ENCODE data around the gene DOCK9.

The DOCK9 gene

DNA sequence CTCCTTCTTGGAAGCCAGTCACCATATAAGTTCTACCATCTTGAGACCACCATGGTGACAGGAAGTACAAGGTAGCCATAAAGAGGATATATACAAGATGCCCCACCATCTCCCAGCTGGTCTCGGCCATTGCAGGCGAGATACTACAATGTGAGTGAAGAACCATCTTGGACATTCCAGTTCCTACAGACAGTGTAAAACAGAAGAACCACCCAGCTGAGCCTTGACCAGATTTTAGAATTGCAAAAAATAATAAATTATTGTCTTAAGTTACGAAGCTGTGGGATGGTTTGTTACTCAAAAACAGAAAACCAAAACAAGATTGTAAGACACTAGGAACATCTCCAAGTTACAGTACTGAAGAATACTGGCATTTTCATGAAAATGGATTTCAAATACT lies 43.6 kb downstream of the DOCK9 start:
- Histone ChIP-seq H3K79me1 (ENCODE audit: low read length) (peaks cover 8% of the 10 kb centered on the region), H3K4ac (ENCODE audit: low read depth, low read length) (peak overlapping the region; percentile 40), H2BK12ac (ENCODE audit: low read length) (no peak overlapping the region), H3K4me2 (ENCODE audit: low read length) (no peak overlapping the region), H3K27ac (ENCODE audit: low read depth, low read length) (no peak overlapping the region), H3K18ac (ENCODE audit: low read length) (no peak overlapping the region), H2AK5ac (ENCODE audit: low read length) (no peak overlapping the region), H2BK120ac (ENCODE audit: insufficient read depth, low read length, poor library complexity) (no peak overlapping the region), H4K8ac (ENCODE audit: low read depth, low read length) (no peak overlapping the region), H2AFZ (ENCODE audit: insufficient read depth, low read length, poor library complexity) (no peak overlapping the region), H3K9ac (ENCODE audit: low read length) (no peak overlapping the region), H4K91ac (ENCODE audit: low read depth, low read length) (no peak overlapping the region), H3K4me1 (ENCODE audit: control insufficient read depth in 1 of 2, insufficient read depth in 2 of 2, low read length in 2 of 2) (peaks cover 5 to 6% of the 10 kb centered on the region in 2 experiments), H3K23ac (ENCODE audit: low read length) (no peak overlapping the region), H3K4me3 (ENCODE audit: low read depth, low read length) (no peak overlapping the region), H3K14ac (ENCODE audit: low read length) (no peak overlapping the region), H3K79me2 (ENCODE audit: control insufficient read depth, insufficient read depth, low read length, poor library complexity) (peaks cover 1% of the 10 kb centered on the region), H3K27me3 (ENCODE audit: insufficient read depth, low read length) (no peaks in the 10 kb centered on the region), H2BK5ac (ENCODE audit: low read depth, low read length, poor library complexity) (no peak overlapping the region), H3K36me3 (ENCODE audit: control insufficient read depth in 1 of 2, insufficient read depth in 2 of 2, low read length in 2 of 2) (peaks cover 1 to 2% of the 10 kb centered on the region in 2 experiments), H4K12ac (ENCODE audit: low read depth, low read length) (no peak overlapping the region), H3K9me3 (ENCODE audit: insufficient read depth, low read depth, low read length) (peaks cover 4% of the 10 kb centered on the region)
- no CpG with 5 or more reads among the region's 3 CpGs for WGBS (ENCODE audit: extremely low coverage, insufficient coverage, insufficient read length)
- DNase-seq, result no peak

DNA sequence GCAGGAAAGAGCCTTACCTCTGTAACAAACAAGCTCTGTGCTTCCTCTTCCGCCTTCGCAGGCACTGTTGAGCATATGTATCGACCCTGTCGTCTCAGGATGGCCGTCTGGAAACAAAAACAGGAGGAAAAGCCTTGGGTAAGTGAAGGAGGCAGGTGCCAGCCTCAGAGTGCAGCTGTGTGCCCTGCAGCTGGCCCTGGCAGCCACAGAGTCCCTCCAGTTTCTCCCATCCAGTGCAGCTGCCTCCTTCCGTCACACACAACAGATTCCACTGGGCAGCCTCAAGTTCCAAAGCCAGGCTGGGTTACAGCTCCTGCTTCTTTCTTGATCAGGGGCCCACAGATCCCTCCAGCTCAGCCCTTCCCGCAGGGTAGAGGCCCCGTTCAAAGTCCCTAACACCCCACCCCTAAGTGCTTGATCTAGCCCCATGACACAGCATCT lies 47.7 kb downstream of the DOCK9 start:
- no peak overlapping the region for H3K4ac ChIP-seq (ENCODE audit: low read depth, low read length)
- peak overlapping the region; percentile 10 for H2BK120ac ChIP-seq (ENCODE audit: insufficient read depth, low read length, poor library complexity)
- H3K36me3 ChIP-seq (ENCODE audit: control insufficient read depth in 1 of 2, insufficient read depth in 2 of 2, low read length in 2 of 2), result peaks cover 1 to 2% of the 10 kb centered on the region in 2 experiments
- no peak overlapping the region for H3K4me2 ChIP-seq (ENCODE audit: low read length)
- H3K4me1 ChIP-seq (ENCODE audit: control insufficient read depth in 1 of 2, insufficient read depth in 2 of 2, low read length in 2 of 2), result peaks cover 0 to 2% of the 10 kb centered on the region in 2 experiments
- no peak overlapping the region for H3K14ac ChIP-seq (ENCODE audit: low read length)
- no peak overlapping the region for H2BK5ac ChIP-seq (ENCODE audit: low read depth, low read length, poor library complexity)
- no peak for DNase-seq
- H4K8ac ChIP-seq (ENCODE audit: low read depth, low read length), result no peak overlapping the region
- H2AFZ ChIP-seq (ENCODE audit: insufficient read depth, low read length, poor library complexity), result peak overlapping the region; percentile 6
- no peak overlapping the region for H3K4me3 ChIP-seq (ENCODE audit: low read depth, low read length)
- H3K9ac ChIP-seq (ENCODE audit: low read length), result no peak overlapping the region
- H2BK12ac ChIP-seq (ENCODE audit: low read length), result peak overlapping the region; percentile 6
- no peak overlapping the region for H4K12ac ChIP-seq (ENCODE audit: low read depth, low read length)
- peaks cover 1% of the 10 kb centered on the region for H3K79me2 ChIP-seq (ENCODE audit: control insufficient read depth, insufficient read depth, low read length, poor library complexity)
- no CpG with 5 or more reads among the region's 8 CpGs for WGBS (ENCODE audit: extremely low coverage, insufficient coverage, insufficient read length)
- no peaks in the 10 kb centered on the region for H3K27me3 ChIP-seq (ENCODE audit: insufficient read depth, low read length)
- peaks cover 12% of the 10 kb centered on the region for H3K79me1 ChIP-seq (ENCODE audit: low read length)
- no peak overlapping the region for H3K23ac ChIP-seq (ENCODE audit: low read length)
- H2AK5ac ChIP-seq (ENCODE audit: low read length), result peak overlapping the region; percentile 21
- no peak overlapping the region for H3K27ac ChIP-seq (ENCODE audit: low read depth, low read length)
- H4K91ac ChIP-seq (ENCODE audit: low read depth, low read length), result no peak overlapping the region
- H3K18ac ChIP-seq (ENCODE audit: low read length), result peak overlapping the region; percentile 22
- H3K9me3 ChIP-seq (ENCODE audit: insufficient read depth, low read depth, low read length), result peaks cover 2% of the 10 kb centered on the region

GRCh38 chr13:98927951-98928927 lies 49.6 kb downstream of the DOCK9 start:
- H3K79me2 ChIP-seq (ENCODE audit: control insufficient read depth, insufficient read depth, low read length, poor library complexity), result peaks cover 1% of the 10 kb centered on the region

GRCh38 chr13:98925949-98926348 lies 51.9 kb downstream of the DOCK9 start:
- peaks cover 12% of the 10 kb centered on the region for H3K79me1 ChIP-seq (ENCODE audit: low read length)
- no peak overlapping the region for H4K91ac ChIP-seq (ENCODE audit: low read depth, low read length)
- no peak overlapping the region for H3K4me2 ChIP-seq (ENCODE audit: low read length)
- peaks cover 3% of the 10 kb centered on the region for H3K9me3 ChIP-seq (ENCODE audit: insufficient read depth, low read depth, low read length)
- peak; percentile 11 to 84 for DNase-seq
- H2BK5ac ChIP-seq (ENCODE audit: low read depth, low read length, poor library complexity), result no peak overlapping the region
- no peaks in the 10 kb centered on the region for H3K79me2 ChIP-seq (ENCODE audit: control insufficient read depth, insufficient read depth, low read length, poor library complexity)
- H4K8ac ChIP-seq (ENCODE audit: low read depth, low read length), result no peak overlapping the region
- peaks cover 0 to 2% of the 10 kb centered on the region in 2 experiments for H3K4me1 ChIP-seq (ENCODE audit: control insufficient read depth in 1 of 2, insufficient read depth in 2 of 2, low read length in 2 of 2)
- no peak overlapping the region for H4K12ac ChIP-seq (ENCODE audit: low read depth, low read length)
- H2AK5ac ChIP-seq (ENCODE audit: low read length), result no peak overlapping the region
- no peaks in the 10 kb centered on the region for H3K27me3 ChIP-seq (ENCODE audit: insufficient read depth, low read length)
- no peak overlapping the region for H2AFZ ChIP-seq (ENCODE audit: insufficient read depth, low read length, poor library complexity)
- H3K27ac ChIP-seq (ENCODE audit: low read depth, low read length), result no peak overlapping the region
- H3K23ac ChIP-seq (ENCODE audit: low read length), result no peak overlapping the region
- no peak overlapping the region for H3K18ac ChIP-seq (ENCODE audit: low read length)
- H3K4me3 ChIP-seq (ENCODE audit: low read depth, low read length), result no peak overlapping the region
- no CpG with 5 or more reads among the region's 4 CpGs for WGBS (ENCODE audit: extremely low coverage, insufficient coverage, insufficient read length)
- no peak overlapping the region for H3K14ac ChIP-seq (ENCODE audit: low read length)
- H3K9ac ChIP-seq (ENCODE audit: low read length), result no peak overlapping the region
- H3K4ac ChIP-seq (ENCODE audit: low read depth, low read length), result no peak overlapping the region
- no peak overlapping the region for H2BK12ac ChIP-seq (ENCODE audit: low read length)
- peaks cover 5 to 6% of the 10 kb centered on the region in 2 experiments for H3K36me3 ChIP-seq (ENCODE audit: control insufficient read depth in 1 of 2, insufficient read depth in 2 of 2, low read length in 2 of 2)
- no peak overlapping the region for H2BK120ac ChIP-seq (ENCODE audit: insufficient read depth, low read length, poor library complexity)

More at GRCh38 chr13:98927951-98928927, 49.6 kb downstream of the DOCK9 start:
- H3K9ac ChIP-seq (ENCODE audit: low read length), result no peak overlapping the region
- no peak overlapping the region for H3K4me2 ChIP-seq (ENCODE audit: low read length)
- H3K79me1 ChIP-seq (ENCODE audit: low read length), result peaks cover 12% of the 10 kb centered on the region
- H3K9me3 ChIP-seq (ENCODE audit: insufficient read depth, low read depth, low read length), result no peaks in the 10 kb centered on the region
- no peak overlapping the region for H3K18ac ChIP-seq (ENCODE audit: low read length)
- peaks cover 0 to 2% of the 10 kb centered on the region in 2 experiments for H3K4me1 ChIP-seq (ENCODE audit: control insufficient read depth in 1 of 2, insufficient read depth in 2 of 2, low read length in 2 of 2)
- H3K4ac ChIP-seq (ENCODE audit: low read depth, low read length), result no peak overlapping the region
- no peak overlapping the region for H4K8ac ChIP-seq (ENCODE audit: low read depth, low read length)
- no peak overlapping the region for H2AK5ac ChIP-seq (ENCODE audit: low read length)
- H3K23ac ChIP-seq (ENCODE audit: low read length), result no peak overlapping the region
- no peak overlapping the region for H4K12ac ChIP-seq (ENCODE audit: low read depth, low read length)
- peak overlapping the region; percentile 40 for H2BK5ac ChIP-seq (ENCODE audit: low read depth, low read length, poor library complexity)
- peak overlapping the region; percentile 37 for H4K91ac ChIP-seq (ENCODE audit: low read depth, low read length)
- WGBS (ENCODE audit: extremely low coverage, insufficient coverage, insufficient read length), result no CpG with 5 or more reads among the region's 2 CpGs
- peaks cover 0 to 2% of the 10 kb centered on the region in 2 experiments for H3K36me3 ChIP-seq (ENCODE audit: control insufficient read depth in 1 of 2, insufficient read depth in 2 of 2, low read length in 2 of 2)
- no peaks in the 10 kb centered on the region for H3K27me3 ChIP-seq (ENCODE audit: insufficient read depth, low read length)
- H3K27ac ChIP-seq (ENCODE audit: low read depth, low read length), result peak overlapping the region; percentile 44
- H2BK12ac ChIP-seq (ENCODE audit: low read length), result no peak overlapping the region
- no peak overlapping the region for H2BK120ac ChIP-seq (ENCODE audit: insufficient read depth, low read length, poor library complexity)
- no peak overlapping the region for H2AFZ ChIP-seq (ENCODE audit: insufficient read depth, low read length, poor library complexity)
- no peak overlapping the region for H3K4me3 ChIP-seq (ENCODE audit: low read depth, low read length)
- peak; percentile 81 to 91 for DNase-seq
- H3K14ac ChIP-seq (ENCODE audit: low read length), result no peak overlapping the region

All from trophoblast cell (in vitro differentiated cells and primary cell).